Ascending aorta (tissue), 2 donors: Measurements from ENCODE around the gene GINS3. TPM values are rescaled to one million over a fixed set of nuclear protein-coding genes. Genes with fewer than 3 reads are reported as not detected.

ENCODE experiments used
- DNase-seq, 2 donors: peaks; one replicate each; pipeline ENCODE4 v3.0.0-alpha.2; 2019; ENCODE audit warnings: low spot score in 2 of 2
- H3K27ac ChIP-seq, 2 donors: fragments of 200-600 bp; sonication (generic); one replicate each; pipeline ENCODE4 v1.5.1; 2016 to 2017; ENCODE audit warnings: mild to moderate bottlenecking in 1 of 2
- H3K27me3 ChIP-seq: fragments of 200-600 bp; sonication (generic); one replicate; pipeline ENCODE4 v1.5.1; 2017
- H3K36me3 ChIP-seq, 2 donors: fragments of 200-600 bp; sonication (generic); one replicate each; pipeline ENCODE4 v1.5.1; 2016
- H3K4me1 ChIP-seq, 2 donors: fragments of 200-600 bp; sonication (generic); one replicate each; pipeline ENCODE4 v1.5.1; 2016 to 2017; ENCODE audit warnings: mild to moderate bottlenecking in 1 of 2
- H3K4me3 ChIP-seq, 2 donors: fragments of 200-600 bp; sonication (generic); one replicate each; pipeline ENCODE4 v1.5.1; 2016 to 2017; ENCODE audit warnings: mild to moderate bottlenecking in 1 of 2
- H3K9me3 ChIP-seq, 2 donors: fragments of 200-600 bp; sonication (generic); one replicate each; pipeline ENCODE4 v1.5.1; 2016
- CTCF ChIP-seq, 3 experiments: fragments of 200-600 bp in 2 of 3; fragments of 450-650 bp in 1 of 3; sonication (generic) in 2 of 3; IDR thresholded peaks; one replicate each; pipeline ENCODE4 v1.5.1; 2016 to 2019; ENCODE audit warnings: antibody characterized with exemption in 3 of 3, mild to moderate bottlenecking in 1 of 3, moderate library complexity in 1 of 3
- intact Hi-C: fragments of 100-400 bp; cut with DNase I; formaldehyde crosslinking; loops from one replicate; pipeline ENCODE4 v1.15.1; 2023
- total RNA-seq: library from RNA; depleted of rRNA; stranded (reverse); fragments of >200 nt; gene quantifications from one replicate; pipeline ENCODE4 v1.1.0, GENCODE V29; 2016

The GINS3 gene
- total RNA-seq, 1 donor from 2014 or later = 21.8 TPM

GRCh38 chr16:58378401-58378800 lies 13.9 kb upstream of the GINS3 start:
- H3K9me3 ChIP-seq = no peaks in the 10 kb centered on the region
- H3K27ac ChIP-seq = no peak overlapping the region
- H3K4me3 ChIP-seq = no peak overlapping the region
- intact Hi-C loops = no loop called here
- H3K4me1 ChIP-seq = no peaks in the 10 kb centered on the region
- no peak for DNase-seq
- H3K36me3 ChIP-seq = no peaks in the 10 kb centered on the region
- TF ChIP-seq CTCF (IDR thresholded peaks at IDR 0.05) = no peak
- no peaks in the 10 kb centered on the region for H3K27me3 ChIP-seq

- Histone ChIP-seq H3K9me3 (no peaks in the 10 kb centered on the region), H3K27ac (no peak overlapping the region), H3K27me3 (no peaks in the 10 kb centered on the region), H3K4me1 (no peaks in the 10 kb centered on the region), H3K36me3 (no peaks in the 10 kb centered on the region), H3K4me3 (no peak overlapping the region)
- intact Hi-C loops = no loop called here
- DNase-seq = no peak
- no peak for TF ChIP-seq CTCF (IDR thresholded peaks at IDR 0.05)
These were observed 12.5 kb upstream of the GINS3 start for GRCh38 chr16:58379736-58380135.

GRCh38 chr16:58381661-58382060 lies 10.6 kb upstream of the GINS3 start:
- no peak overlapping the region for H3K4me3 ChIP-seq
- no peaks in the 10 kb centered on the region for H3K36me3 ChIP-seq
- DNase-seq = no peak
- H3K9me3 ChIP-seq = no peaks in the 10 kb centered on the region
- H3K27ac ChIP-seq = no peak overlapping the region
- no peaks in the 10 kb centered on the region for H3K4me1 ChIP-seq
- TF ChIP-seq CTCF (IDR thresholded peaks at IDR 0.05) = no peak
- intact Hi-C loops = no loop called here
- H3K27me3 ChIP-seq = no peaks in the 10 kb centered on the region

GRCh38 chr16:58384437-58385055 lies 7.7 kb upstream of the GINS3 start:
- intact Hi-C loops = no loop called here
- no peaks in the 10 kb centered on the region for H3K9me3 ChIP-seq

GRCh38 chr16:58385218-58385773 lies 7.0 kb upstream of the GINS3 start:
- TF ChIP-seq CTCF (IDR thresholded peaks at IDR 0.05) = no peak
- Histone ChIP-seq H3K9me3 (no peaks in the 10 kb centered on the region), H3K36me3 (no peaks in the 10 kb centered on the region), H3K4me1 (no peaks in the 10 kb centered on the region), H3K27me3 (no peaks in the 10 kb centered on the region), H3K4me3 (no peak overlapping the region), H3K27ac (no peak overlapping the region)
- no peak for DNase-seq
- intact Hi-C loops = no loop called here

More at GRCh38 chr16:58384437-58385055, 7.7 kb upstream of the GINS3 start:
- no peak for TF ChIP-seq CTCF (IDR thresholded peaks at IDR 0.05)
- no peak overlapping the region for H3K27ac ChIP-seq
- no peak for DNase-seq
- no peaks in the 10 kb centered on the region for H3K36me3 ChIP-seq
- no peaks in the 10 kb centered on the region for H3K27me3 ChIP-seq
- no peak overlapping the region for H3K4me3 ChIP-seq
- no peaks in the 10 kb centered on the region for H3K4me1 ChIP-seq
